Thymus (tissue), 11 donors: ENCODE measurements around the gene TEX12. TPM values are rescaled to one million over a fixed set of nuclear protein-coding genes. Genes with fewer than 3 reads are reported as not detected.
"Not testable (repeated sequence)": the region's sequence is repeated elsewhere in the genome, so short reads cannot be mapped to it uniquely, and the experiment has no call there.

ENCODE experiments used
- DNase-seq, 9 donors: peaks; one replicate each; pipeline ENCODE4 v3.0.0-alpha.2; 2013; ENCODE audit warnings: low spot score in 9 of 9, low read depth in 6 of 9, missing footprints in 1 of 9
- H3K27ac ChIP-seq, 2 donors: one replicate each; pipeline ENCODE4 v1.5.1; 2013; ENCODE audit warnings: control low read depth in 1 of 2, low read depth in 1 of 2, low read length in 1 of 2, mild to moderate bottlenecking in 1 of 2, moderate library complexity in 1 of 2
- H3K27me3 ChIP-seq, 2 donors: one replicate each; pipeline ENCODE4 v1.5.1; 2013; ENCODE audit warnings: low read length in 1 of 2; ENCODE audit not compliant: control insufficient read depth in 2 of 2, insufficient read depth in 1 of 2
- H3K36me3 ChIP-seq, 2 donors: one replicate each; pipeline ENCODE4 v1.5.1; 2013; ENCODE audit warnings: low read length in 1 of 2, mild to moderate bottlenecking in 1 of 2, moderate library complexity in 1 of 2; ENCODE audit not compliant: control insufficient read depth in 2 of 2, insufficient read depth in 2 of 2
- H3K4me1 ChIP-seq, 2 donors: one replicate each; pipeline ENCODE4 v1.5.1; 2013; ENCODE audit warnings: low read length in 2 of 2; ENCODE audit not compliant: control insufficient read depth in 2 of 2, insufficient read depth in 2 of 2
- H3K4me3 ChIP-seq, 2 donors: one replicate each; pipeline ENCODE4 v1.5.1; 2013; ENCODE audit warnings: low read length in 2 of 2, control low read depth in 1 of 2, mild to moderate bottlenecking in 1 of 2
- H3K9me3 ChIP-seq, 2 donors: one replicate each; pipeline ENCODE4 v1.5.1; 2013; ENCODE audit warnings: low read length in 1 of 2, mild to moderate bottlenecking in 1 of 2; ENCODE audit not compliant: control insufficient read depth in 2 of 2, insufficient read depth in 1 of 2
- WGBS: extraction: QIAGEN DNeasy Blood & Tissue Kit; methylation state at CpG from one replicate; pipeline ENCODE4 v1.1.7; 2013; 5-methylcytosine and 5-hydroxymethylcytosine counted together
- polyA plus RNA-seq: library from polyadenylated mRNA; stranded (reverse); fragments of 200-250 nt; gene quantifications from one replicate; pipeline ENCODE4 v1.2.3, GENCODE V29; 2013
- total RNA-seq: library from RNA; stranded (reverse); fragments of 120-200 nt; gene quantifications from one replicate; pipeline ENCODE4 v1.2.4, GENCODE V29; 2013
- donor health status: healthy.

Gene TEX12
- total and polyA plus RNA-seq, 2 donors: 0.09 to 0.37 TPM

- no peaks in the 10 kb centered on the region for H3K4me1 ChIP-seq
- WGBS: 95% methylated on average over 2 of the region's 2 CpGs
- no peak overlapping the region for H3K27ac ChIP-seq
- H3K36me3 ChIP-seq: no peaks in the 10 kb centered on the region
- DNase-seq: no peak
- no peaks in the 10 kb centered on the region for H3K27me3 ChIP-seq
- H3K9me3 ChIP-seq: no peaks in the 10 kb centered on the region
- no peak overlapping the region for H3K4me3 ChIP-seq
Observed at GRCh38 chr11:112196519-112197087, 29.4 kb downstream of the TEX12 start.

GRCh38 chr11:112199101-112199500, 31.9 kb downstream of the TEX12 start:
- DNase-seq, H3K27ac ChIP-seq, H3K9me3 ChIP-seq, H3K4me3 ChIP-seq, H3K27me3 ChIP-seq, H3K4me1 ChIP-seq, H3K36me3 ChIP-seq: not testable (repeated sequence)
- WGBS: 98% methylated on average over 4 of the region's 4 CpGs

- Histone ChIP-seq H3K4me1 (no peaks in the 10 kb centered on the region), H3K36me3 (no peaks in the 10 kb centered on the region), H3K4me3 (no peak overlapping the region), H3K27me3 (no peaks in the 10 kb centered on the region), H3K27ac (no peak overlapping the region), H3K9me3 (no peaks in the 10 kb centered on the region)
- no peak for DNase-seq
- WGBS: 22% methylated on average over 2 of the region's 2 CpGs
Observed at GRCh38 chr11:112200252-112200651, 33.1 kb downstream of the TEX12 start.

- 96% methylated on average over 23 of the region's 23 CpGs for WGBS
- H3K4me1 ChIP-seq: no peaks in the 10 kb centered on the region
- H3K9me3 ChIP-seq: no peaks in the 10 kb centered on the region
- no peaks in the 10 kb centered on the region for H3K36me3 ChIP-seq
- H3K27ac ChIP-seq: no peak overlapping the region
- no peak overlapping the region for H3K4me3 ChIP-seq
- DNase-seq: no peak
- H3K27me3 ChIP-seq: no peaks in the 10 kb centered on the region
Observed at GRCh38 chr11:112206071-112206470, 38.9 kb downstream of the TEX12 start.

- no peaks in the 10 kb centered on the region for H3K36me3 ChIP-seq
- no peaks in the 10 kb centered on the region for H3K9me3 ChIP-seq
- H3K27ac ChIP-seq: no peak overlapping the region
- no peaks in the 10 kb centered on the region for H3K27me3 ChIP-seq
- H3K4me3 ChIP-seq: no peak overlapping the region
- H3K4me1 ChIP-seq: no peaks in the 10 kb centered on the region
- 96% methylated on average over 1 of the region's 1 CpG for WGBS
- DNase-seq: no peak
Observed at GRCh38 chr11:112210890-112211289, 43.7 kb downstream of the TEX12 start.

- Histone ChIP-seq H3K27ac (no peak overlapping the region), H3K9me3 (no peaks in the 10 kb centered on the region), H3K36me3 (no peaks in the 10 kb centered on the region), H3K4me3 (no peak overlapping the region), H3K4me1 (no peaks in the 10 kb centered on the region), H3K27me3 (no peaks in the 10 kb centered on the region)
- DNase-seq: no peak
- 42% methylated on average over 2 of the region's 2 CpGs for WGBS
Observed at GRCh38 chr11:112211536-112211935, 44.4 kb downstream of the TEX12 start.

GRCh38 chr11:112212290-112212689, 45.1 kb downstream of the TEX12 start:
- DNase-seq: no peak
- no peaks in the 10 kb centered on the region for H3K4me1 ChIP-seq
- no peaks in the 10 kb centered on the region for H3K9me3 ChIP-seq
- no peaks in the 10 kb centered on the region for H3K36me3 ChIP-seq
- H3K4me3 ChIP-seq: no peak overlapping the region
- H3K27me3 ChIP-seq: no peaks in the 10 kb centered on the region
- WGBS: 98% methylated on average over 3 of the region's 3 CpGs
- no peak overlapping the region for H3K27ac ChIP-seq

- Histone ChIP-seq H3K36me3 (no peaks in the 10 kb centered on the region), H3K9me3 (no peaks in the 10 kb centered on the region), H3K27ac (no peak overlapping the region), H3K27me3 (no peaks in the 10 kb centered on the region), H3K4me3 (no peak overlapping the region), H3K4me1 (no peaks in the 10 kb centered on the region)
- DNase-seq: no peak
Observed at GRCh38 chr11:112212710-112213109, 45.5 kb downstream of the TEX12 start.

- DNase-seq: no peak
- Histone ChIP-seq H3K4me1 (no peaks in the 10 kb centered on the region), H3K27me3 (no peaks in the 10 kb centered on the region), H3K9me3 (no peaks in the 10 kb centered on the region), H3K36me3 (no peaks in the 10 kb centered on the region), H3K27ac (no peak overlapping the region), H3K4me3 (no peak overlapping the region)
- 96% methylated on average over 4 of the region's 4 CpGs for WGBS
Observed at GRCh38 chr11:112213753-112214152, 46.6 kb downstream of the TEX12 start.

GRCh38 chr11:112215621-112216020, 48.4 kb downstream of the TEX12 start:
- Histone ChIP-seq H3K36me3 (no peaks in the 10 kb centered on the region), H3K27me3 (no peaks in the 10 kb centered on the region), H3K4me1 (no peaks in the 10 kb centered on the region), H3K4me3 (no peak overlapping the region), H3K27ac (no peak overlapping the region), H3K9me3 (no peaks in the 10 kb centered on the region)
- no peak for DNase-seq
- 96% methylated on average over 6 of the region's 6 CpGs for WGBS
